Measurements from ENCODE around the gene P2RX2. TPM values are rescaled to one million over a fixed set of nuclear protein-coding genes. Genes with fewer than 3 reads are reported as not detected.

The P2RX2 gene
- total RNA-seq: 0.16 and 0.26 TPM in 2 replicates

GRCh38 chr12:132618683-132619043, at the start of gene P2RX2:
Gene P2RX2 (plus strand): TSS chr12:132618776. CDS start chr12:132618817, 41 bp downstream.

GRCh38 chr12:132610051-132610759, 8.4 kb upstream of the P2RX2 start, which contains the start of gene LRCOL1:
Gene LRCOL1 (minus strand): TSS chr12:132610582. CDS start chr12:132606251, 4,331 bp downstream.

Other genes with a start within 250 kb of the P2RX2 start
- gene FBRSL1, start 128.6 kb upstream of the P2RX2 start, total RNA-seq: 0.69 and 0.79 TPM in 2 replicates
- gene LRCOL1, start 8.2 kb upstream of the P2RX2 start, total RNA-seq: 0.16 TPM in 1 of 2 replicates, not detected in the other
- gene POLE, start 68.6 kb downstream of the P2RX2 start, total RNA-seq: 13.9 and 14.8 TPM in 2 replicates
- 16.4 and 16.7 TPM in 2 replicates for gene PXMP2, start 68.8 kb downstream of the P2RX2 start, total RNA-seq
- gene PGAM5, start 92.1 kb downstream of the P2RX2 start, total RNA-seq: 12.3 and 14.0 TPM in 2 replicates
- gene ANKLE2, start 143.1 kb downstream of the P2RX2 start, total RNA-seq: 44.4 and 66.4 TPM in 2 replicates
- 73.9 and 109 TPM in 2 replicates for gene GOLGA3, start 210.1 kb downstream of the P2RX2 start, total RNA-seq

Measured in bronchial smooth muscle cell (primary cell).